HG02571 (cell line): ENCODE results near the gene TJP3.
"Not testable (repeated sequence)": the region's sequence is repeated elsewhere in the genome, so short reads cannot be mapped to it uniquely, and the experiment has no call there.

ENCODE experiments used
- ATAC-seq: cut with Tn5 transposase; IDR thresholded peaks from one replicate; pipeline ENCODE4 v1.9.1; 2021; ENCODE audit warnings: mild to moderate bottlenecking, moderate library complexity; ENCODE audit not compliant: unreplicated experiment

Gene TJP3, protein sequence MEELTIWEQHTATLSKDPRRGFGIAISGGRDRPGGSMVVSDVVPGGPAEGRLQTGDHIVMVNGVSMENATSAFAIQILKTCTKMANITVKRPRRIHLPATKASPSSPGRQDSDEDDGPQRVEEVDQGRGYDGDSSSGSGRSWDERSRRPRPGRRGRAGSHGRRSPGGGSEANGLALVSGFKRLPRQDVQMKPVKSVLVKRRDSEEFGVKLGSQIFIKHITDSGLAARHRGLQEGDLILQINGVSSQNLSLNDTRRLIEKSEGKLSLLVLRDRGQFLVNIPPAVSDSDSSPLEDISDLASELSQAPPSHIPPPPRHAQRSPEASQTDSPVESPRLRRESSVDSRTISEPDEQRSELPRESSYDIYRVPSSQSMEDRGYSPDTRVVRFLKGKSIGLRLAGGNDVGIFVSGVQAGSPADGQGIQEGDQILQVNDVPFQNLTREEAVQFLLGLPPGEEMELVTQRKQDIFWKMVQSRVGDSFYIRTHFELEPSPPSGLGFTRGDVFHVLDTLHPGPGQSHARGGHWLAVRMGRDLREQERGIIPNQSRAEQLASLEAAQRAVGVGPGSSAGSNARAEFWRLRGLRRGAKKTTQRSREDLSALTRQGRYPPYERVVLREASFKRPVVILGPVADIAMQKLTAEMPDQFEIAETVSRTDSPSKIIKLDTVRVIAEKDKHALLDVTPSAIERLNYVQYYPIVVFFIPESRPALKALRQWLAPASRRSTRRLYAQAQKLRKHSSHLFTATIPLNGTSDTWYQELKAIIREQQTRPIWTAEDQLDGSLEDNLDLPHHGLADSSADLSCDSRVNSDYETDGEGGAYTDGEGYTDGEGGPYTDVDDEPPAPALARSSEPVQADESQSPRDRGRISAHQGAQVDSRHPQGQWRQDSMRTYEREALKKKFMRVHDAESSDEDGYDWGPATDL

DNA sequence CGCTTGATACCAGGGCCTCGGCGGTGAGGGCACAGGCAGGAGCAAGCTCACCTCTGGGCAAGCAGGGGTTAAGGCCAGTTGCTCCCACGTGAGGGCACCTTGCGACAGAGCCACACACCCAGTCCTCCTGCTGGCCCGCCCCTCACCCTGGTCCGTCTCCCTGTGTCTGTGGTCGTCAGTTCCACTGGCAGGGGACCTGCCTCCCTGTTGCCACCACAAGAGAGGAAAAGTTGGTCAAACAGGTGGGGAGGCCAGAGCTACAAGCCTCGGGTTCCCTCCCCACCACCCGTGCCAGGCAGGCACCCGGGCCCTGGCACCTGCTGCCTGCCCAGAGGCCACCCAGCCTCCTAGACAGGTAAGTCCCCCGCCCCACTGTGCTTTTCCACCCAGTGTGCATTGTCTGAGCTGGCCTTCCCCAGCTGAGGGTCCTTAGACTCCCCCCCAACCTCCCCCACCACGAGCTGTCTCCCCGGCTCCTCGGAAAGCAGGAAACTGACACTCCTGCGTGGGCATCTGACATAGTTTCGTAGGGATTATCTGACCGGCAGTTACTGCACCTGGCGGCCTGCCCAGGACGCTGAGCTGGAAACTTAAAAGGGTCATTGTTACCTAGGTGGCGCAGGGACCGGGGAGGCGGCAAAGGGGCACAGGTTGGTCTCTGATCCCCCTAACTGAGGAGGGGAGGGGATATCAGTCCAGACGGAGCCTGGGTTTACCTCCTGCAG is at the start of gene TJP3:
TSS of gene TJP3 (plus strand) at position 178 of the 725 bp plus-strand sequence. CDS start 20,049 bp downstream, outside the sequence.
- ATAC-seq: no peak

DNA sequence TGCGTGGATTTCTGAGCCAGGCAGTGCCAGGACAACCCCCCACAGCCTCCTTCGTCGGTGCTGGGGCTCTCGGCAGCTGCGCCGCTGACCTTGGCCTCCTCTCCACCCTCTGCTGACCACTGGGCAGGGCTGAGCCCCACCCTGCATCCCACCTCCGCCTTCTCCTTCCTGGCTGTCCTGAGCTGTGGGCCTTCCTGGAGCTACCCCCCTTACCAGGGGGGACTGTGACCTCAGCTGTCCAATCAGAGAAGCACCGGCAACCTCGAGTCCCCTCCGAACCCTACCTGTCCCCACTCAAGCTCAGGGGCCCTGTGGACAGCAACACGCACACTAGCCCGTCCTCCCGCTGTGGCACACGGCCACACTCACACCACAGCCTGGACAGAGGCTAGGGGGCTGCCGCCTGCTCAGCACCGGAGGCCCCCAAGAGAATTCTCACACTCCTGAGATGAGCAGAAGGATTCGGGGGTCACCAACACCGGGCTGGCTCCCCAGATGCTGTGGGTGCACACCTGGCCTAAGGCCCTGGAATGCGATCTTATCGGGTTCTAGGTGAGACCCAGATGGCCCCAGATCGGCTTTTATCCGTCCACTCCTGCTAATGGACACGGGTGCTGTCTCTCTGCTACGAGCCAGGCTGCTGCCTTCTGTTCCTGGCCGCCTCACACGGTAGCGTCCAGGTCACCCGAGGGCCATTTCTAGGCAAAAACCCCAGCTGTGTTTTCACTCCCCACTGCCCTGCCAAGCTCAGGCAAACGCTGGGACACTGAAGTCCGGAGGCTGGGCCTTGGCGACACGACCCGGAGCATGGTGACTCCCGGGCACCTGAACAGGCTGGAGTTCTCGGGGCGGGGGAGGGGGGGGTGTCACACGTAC is 49.1 kb upstream of the TJP3 start:
- ATAC-seq: no peak

DNA sequence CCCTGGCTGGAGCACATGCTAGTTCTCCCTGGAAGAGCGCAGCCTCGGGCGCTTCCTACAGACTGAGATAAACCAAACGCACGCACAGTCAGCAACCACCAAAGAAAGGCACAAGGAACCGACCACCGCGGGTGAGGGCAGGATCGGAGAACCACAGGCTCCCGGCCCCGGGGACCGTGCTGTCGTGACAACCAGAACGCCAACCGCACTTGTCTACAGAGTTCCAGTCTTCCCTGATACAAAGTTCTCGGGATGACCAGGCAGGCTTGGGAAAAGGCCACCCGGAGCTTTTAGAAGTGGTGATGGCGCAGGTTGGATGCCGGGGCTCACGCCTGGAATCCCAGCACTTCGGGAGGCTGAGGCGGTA is 48.5 kb upstream of the TJP3 start:
- ATAC-seq: no peak

DNA sequence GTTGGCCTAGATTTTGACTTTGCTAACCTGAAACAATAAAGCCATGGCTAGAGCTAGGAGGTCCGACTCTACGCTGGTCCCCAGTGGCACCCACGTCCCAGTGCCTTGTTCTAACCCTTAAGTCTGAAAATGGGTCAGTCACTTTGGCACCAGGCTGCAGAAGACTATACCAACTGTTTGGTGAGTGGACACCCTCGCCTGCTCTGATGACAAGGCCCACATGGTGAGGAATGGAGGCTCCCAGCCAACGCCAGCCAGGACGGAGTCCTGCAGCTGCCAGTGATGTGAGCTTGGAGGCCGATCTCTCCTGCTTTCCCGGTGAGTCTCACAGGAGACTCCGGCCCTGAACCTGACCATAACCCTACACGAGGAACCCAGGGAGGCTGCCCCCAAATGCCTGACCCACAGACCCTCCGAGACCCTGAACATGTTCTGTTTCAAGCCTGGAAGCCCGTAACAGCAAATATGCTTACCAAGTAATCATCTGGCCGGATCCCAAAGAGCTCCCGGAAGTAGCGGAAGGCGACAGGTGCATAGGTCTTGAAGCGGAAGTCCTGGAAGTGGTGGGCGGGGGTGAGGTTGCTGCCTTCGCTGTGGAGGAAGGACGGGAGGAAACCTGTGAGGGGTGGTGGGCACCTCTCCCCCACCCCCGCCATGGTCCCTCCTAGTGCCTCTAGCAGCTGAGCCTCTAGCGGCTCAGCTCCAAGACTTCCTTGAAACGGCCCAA is 47.5 kb upstream of the TJP3 start:
- no peak for ATAC-seq

DNA sequence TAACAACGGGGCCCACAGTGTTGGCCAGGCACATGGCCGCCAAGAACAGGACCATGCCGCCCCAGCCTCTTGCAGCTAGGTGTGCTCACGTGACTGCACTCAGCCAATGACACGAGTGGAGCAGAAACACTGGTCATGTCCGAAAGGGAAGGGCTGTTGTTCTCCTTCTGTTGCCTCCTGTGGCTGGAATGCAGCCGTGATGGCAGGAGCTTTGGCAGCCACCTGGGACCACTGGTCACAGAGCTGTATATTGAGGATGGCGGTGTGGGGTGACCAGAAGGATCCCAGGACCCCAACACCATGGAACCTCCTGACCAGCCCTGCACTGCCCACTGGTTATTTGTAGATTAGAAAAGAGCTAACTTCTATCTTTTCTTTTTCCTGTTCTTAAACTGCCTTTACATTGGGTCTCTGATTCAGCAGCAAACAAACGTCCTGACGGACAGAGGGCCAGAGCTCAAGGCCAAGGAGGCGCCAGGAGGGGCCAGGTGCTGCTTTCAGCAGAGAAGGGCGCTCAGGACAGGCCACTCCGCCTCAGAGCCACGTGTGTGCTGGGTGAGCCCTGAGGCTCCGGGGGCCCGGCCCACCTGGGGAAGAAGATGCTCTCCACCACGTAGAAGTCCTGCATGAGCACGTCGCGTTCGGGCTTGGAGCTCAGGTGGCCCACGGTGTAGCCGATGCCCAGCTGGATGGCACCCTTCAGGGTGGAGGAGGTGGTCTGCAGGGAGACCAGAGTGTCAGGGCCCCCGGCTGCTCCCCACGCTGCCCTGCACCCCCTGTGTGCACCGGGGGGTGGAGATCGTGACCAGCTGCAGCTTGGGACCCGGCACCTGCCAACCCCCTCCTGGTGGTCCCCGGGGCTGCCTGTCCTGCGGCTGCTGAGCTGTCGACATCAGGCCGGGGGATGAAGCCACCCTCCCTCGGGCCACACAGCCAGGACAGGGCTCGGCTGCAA is 46.6 kb upstream of the TJP3 start:
- no peak for ATAC-seq

DNA sequence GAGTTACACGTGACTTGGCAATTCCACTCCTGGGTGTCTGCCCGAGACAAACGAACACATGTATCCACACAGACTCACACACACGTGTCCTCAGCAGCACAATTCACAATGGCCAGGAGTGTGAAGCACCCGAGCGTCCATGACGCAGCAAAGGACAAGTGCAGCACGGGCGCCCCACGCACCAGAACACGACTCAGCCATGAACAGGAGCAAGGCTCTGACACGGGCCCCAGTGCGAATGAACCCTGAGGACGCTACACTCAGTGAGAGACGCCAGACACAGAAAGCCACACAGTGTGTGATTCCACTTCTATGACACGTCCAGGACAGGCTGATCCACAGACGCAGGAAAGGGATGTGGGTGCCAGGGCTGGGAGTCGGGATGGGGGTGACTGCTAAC is 44.3 kb upstream of the TJP3 start:
- ATAC-seq: no peak

DNA sequence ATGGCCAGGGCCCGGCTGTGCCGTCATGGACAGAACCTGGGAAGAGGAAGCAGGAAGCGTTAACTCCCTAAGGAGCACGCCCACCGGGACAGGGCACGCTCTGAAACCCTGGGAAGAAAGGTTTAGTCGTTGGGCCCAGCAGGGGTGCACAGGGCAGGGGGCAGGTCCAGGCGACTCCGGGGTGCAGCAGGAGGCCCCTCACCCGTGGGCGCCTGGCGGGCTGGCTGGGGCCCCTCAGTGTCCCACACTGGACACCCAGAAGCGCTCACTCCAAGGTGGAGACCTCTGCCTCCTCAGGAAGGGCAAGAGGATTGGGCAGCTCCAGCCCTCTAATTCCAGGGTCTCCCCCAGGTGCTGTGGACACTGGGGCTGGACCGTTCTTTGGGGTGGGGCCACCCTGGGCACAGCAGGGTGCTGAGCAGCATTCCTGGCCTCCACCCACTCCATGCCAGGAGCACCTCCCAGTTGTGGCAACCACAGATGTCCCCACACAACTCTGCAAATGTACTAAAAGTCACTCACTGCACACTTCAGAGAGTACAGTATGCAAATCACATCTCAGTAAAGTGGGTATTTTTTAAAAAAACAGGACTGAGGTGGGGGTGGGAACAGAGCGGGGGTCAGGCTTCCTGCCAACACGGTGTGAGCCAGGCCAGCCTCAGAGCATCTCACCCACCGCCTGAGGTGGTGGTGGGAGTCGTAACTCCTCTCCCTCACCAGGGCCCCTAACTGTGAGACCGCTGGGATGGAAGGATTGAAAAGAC is 43.1 kb upstream of the TJP3 start:
- ATAC-seq: no peak

DNA sequence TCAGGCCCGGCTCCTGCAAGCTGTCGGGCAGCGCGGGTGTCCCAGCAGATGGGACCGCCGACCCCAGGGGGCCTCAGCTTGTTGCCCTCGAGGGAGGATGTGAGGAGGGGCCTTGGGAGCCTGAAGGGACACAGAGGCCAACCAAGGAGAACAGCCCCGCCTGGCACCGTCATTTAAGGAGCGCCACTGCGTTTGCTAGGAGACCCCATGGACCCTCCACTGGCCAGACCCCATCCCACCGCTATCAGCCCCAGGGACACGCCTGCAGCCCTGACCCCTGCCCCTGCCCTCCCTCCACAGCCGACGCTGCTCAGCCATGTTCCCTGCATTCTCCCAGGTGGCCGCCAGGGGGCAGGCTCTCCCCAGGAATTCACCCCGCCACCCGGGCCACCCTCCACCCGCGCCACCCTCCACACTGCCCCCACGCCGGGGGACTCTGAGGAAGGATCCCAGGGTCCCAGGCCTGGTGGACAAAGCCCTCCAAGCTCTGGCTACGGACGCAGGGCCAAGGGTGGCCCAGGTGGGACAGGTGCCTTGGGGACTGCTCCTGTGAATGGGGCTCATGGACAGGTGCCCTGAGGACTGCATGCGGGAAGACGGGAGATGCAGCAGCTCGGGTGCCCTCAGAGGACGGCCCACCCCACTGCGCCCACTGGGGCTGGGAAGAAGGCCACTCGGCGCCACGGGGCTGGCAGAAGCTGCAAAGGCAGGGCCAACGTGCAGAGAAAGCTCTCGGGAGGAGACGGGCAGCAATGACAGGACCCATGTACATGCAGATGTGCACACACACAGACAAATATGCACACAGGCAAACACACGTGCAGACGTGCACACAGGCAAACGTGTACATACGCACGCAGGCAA is 42.3 kb upstream of the TJP3 start:
- ATAC-seq: no peak

DNA sequence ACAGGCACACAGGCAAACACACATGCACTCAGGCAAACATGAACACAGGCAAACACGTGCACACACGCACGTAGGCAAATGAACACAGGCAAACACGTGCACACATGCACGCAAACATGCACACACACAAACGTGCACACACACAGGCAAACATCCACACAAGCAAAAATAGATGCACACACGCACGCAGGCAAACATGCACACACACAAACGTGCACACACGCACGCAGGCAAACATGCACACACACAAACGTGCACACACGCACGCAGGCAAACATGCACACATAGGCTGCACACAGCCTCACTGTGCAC is 41.7 kb upstream of the TJP3 start:
- ATAC-seq: not testable (repeated sequence)

DNA sequence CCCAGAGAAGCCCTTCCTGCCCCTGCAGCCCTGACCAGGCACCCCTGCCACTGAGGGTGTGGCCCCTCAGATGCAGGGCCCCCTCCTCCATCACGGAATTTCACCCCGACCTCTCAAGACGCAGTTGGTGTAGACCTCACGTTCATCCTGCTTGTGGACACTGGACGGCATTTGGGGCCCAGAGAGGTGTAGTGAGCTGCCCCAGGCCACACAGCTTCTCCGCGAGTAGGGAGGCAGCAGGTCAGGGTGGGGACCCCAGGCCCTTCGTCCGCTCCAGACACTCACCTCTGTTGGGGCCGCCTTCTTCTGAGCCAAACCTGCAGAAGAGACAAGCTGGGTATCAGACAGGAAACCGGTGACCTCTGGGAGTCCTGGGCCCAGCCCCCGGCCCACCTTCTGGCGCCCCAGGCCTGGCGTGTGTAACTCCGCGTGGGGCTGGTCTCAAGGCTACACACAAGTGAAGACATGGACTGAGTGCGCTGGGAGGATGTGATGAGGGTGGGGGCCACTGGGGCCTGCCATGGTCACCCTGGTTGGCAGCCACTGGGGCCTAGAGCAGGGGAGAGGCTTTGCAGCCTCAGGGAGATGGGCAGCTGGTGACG is 41.0 kb upstream of the TJP3 start:
- no peak for ATAC-seq

DNA sequence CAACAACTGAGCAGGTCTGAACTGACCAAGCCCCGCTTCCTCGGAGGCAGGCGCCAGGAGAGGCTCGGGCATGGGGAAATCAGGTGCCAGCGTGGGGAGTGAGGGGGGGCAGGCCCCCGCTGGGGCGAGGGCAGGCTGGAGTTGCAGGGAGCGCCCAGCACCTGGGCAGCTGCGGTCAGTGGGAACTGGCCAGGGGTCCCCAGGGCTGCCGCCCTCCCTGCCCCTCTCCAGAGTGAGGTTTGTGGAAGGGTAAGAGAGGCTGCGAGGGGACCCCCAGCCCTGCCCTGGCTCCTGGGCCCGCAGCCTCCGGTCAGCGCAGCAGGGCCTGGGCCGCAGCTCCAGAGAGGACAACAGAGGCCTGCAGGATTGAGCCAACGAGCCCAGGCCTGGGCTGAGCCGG is 40.4 kb upstream of the TJP3 start:
- no peak for ATAC-seq

DNA sequence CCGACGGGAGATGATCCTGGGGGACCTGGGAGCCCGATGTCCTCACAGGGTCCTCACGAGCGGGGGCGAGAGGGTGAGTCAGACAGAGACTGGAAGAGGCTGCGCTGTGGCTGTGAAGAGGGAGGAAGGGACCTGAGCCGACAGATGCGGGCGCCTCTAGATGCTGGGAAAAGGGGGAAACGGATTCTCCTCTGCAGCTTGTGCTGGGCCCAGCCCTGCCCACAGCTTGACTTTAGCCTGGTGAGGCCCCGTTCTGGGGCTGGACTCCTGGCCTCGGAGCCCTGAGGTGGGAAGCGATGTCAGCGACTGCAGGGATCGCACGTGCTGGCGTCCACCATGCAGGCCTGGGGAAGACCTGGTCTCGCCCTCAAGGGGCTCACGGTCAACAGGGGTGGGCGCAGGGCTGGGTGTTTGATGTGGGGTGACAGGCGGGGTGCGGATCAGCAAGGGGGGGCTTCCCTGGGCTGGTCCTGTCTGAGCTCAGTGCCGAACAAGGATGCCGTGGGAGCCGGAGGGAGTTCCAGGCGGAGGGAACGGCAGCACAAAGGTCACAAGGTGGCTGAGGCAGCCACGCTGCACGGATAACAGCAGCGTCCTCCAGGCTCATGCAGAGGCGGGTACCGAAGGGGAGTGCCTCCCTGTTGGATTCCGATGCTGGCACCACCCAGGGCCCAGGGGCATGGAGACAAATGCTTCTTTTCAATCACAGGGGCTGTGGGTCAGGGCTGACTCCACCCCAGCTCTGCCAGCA is 39.7 kb upstream of the TJP3 start:
- ATAC-seq: no peak

DNA sequence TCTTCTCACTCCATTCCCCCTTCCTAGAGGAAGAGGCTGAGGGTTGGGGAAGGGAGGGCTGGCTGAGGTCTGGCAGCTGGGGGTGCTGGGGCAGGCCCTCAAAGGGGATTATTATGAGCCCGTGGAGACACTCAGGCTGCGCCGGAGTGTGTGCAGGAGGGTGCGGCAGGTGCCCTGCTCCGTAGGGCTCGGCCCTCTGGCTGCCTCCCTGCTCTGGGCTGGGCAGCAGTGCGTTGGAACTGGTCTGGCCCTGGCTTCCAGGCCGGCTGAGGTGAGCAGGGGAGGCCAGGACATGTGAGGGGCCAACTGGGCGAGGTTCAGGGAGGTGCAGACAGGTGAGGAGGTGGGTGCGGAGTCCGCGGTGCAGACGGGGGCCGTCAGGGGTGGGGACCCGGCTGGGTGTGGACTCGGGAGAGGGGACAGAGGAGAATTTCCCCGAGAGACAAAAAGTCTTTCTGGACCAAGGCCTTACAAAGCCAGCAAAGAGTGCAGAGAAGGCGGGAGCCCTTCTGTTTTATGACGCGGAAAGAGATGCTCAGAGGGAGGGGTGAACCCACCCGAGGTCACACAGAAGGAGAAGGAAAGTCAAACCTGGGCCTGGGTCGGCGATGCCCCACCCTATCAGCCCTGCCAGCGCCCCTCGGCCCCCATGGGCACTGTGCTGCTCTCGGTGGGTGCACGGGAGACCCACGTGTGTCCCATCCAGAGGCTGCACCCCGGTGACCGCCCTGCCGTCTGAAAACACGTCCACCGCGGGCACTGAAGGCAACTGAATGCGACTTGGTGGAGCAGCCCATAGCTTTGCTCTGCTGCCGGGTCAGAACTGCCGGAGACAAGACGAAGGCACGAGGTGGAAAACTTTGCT is 38.9 kb upstream of the TJP3 start:
- ATAC-seq: no peak

DNA sequence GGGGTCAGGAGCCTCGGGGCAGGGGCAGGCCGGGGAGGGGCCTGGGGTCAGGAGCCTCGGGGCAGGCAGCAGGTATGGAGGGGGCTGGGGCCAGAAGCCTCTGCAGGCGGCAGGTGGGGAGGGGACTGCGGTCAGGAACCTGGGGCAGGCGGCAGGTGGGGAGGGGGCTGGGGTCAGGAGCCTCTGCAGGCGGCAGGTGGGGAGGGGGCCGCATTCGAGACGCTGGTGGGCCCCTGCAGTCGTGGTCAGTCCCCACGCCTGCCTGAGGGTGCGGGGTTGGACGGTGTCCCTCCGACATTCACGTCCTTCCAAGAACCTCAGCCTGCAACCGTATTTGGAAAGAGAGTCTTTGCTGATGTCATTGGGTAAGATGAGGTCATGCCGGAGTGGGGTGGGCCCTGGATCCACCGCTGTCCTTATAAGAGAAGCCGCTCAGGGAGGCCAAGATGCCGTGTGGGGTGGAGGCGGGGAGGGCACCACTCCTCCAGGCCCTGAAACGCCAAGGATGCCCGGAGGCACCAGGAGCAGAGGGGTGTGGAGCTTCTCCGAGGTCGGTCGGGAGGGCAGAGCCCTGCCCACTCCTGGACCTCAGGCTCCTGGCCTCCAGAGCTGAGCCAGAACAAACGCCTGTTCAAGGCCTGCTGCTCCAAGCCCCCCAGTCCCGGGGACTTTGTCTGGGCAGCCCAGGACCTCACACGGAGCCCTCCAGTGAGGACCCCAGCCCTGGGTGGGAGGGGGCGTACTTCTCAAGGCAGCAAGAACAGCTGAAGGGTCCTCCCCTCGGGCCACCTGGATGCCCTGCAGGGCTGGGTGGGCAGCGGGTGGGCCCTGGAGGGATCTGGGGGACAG is 38.0 kb upstream of the TJP3 start:
- ATAC-seq: no peak
